Measurements from ENCODE around the gene KCNA5. TPM values are rescaled to one million over a fixed set of nuclear protein-coding genes. Genes with fewer than 3 reads are reported as not detected.

KCNA5 gene
- total RNA-seq, 2 donors from 2014 or later: 0.68 TPM; not detected in 1

DNA sequence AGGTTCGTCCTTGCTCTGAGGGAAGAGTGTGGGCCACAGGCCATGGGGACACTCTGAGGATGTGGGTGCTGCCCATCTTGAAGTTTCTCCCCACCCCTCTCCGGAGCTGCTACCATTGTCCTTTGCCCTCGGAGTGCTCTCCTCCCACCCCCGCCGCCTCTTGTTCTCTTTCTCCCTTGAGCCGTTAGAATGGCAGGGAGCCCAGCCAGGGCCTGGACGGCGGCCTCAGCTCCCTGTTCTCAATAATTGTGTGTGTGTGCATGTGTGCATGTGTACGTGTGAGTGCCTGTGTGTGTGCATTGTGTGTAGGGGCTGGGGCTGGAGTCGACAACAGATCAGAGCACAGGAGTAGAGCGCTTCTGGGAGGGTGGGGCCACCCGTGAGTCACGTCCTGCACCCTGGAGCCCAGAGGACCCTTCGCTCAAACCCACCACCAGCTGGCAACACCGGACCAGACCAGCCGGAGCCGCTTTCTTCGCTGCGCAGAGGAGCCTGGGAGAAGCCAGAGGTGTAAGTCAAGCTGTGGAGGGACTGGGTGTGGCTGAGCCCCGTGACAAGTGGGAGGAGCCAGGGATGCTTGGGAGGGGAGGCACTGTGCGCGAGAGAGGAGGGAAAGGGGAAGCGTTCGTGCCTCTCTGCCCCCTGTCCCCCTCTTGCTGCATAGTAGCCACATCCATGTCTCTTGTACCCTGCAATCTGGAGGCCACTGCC is 25.9 kb upstream of the KCNA5 start:
- Histone ChIP-seq H3K9me3 (no peaks in the 10 kb centered on the region), H3K4me1 (replicated peaks) (no peaks in the 10 kb centered on the region), H3K36me3 (no peaks in the 10 kb centered on the region), H3K4me3 (no peak overlapping the region), H3K27me3 (replicated peaks; ENCODE audit: insufficient read depth) (no peaks in the 10 kb centered on the region), H3K27ac (peak overlapping the region in 1 of 2 donors; percentile 26)
- intact Hi-C loops (cut with DNase I): no loop called here
- no peak for DNase-seq (ENCODE audit: low spot score)
- TF ChIP-seq, protein P1, sequence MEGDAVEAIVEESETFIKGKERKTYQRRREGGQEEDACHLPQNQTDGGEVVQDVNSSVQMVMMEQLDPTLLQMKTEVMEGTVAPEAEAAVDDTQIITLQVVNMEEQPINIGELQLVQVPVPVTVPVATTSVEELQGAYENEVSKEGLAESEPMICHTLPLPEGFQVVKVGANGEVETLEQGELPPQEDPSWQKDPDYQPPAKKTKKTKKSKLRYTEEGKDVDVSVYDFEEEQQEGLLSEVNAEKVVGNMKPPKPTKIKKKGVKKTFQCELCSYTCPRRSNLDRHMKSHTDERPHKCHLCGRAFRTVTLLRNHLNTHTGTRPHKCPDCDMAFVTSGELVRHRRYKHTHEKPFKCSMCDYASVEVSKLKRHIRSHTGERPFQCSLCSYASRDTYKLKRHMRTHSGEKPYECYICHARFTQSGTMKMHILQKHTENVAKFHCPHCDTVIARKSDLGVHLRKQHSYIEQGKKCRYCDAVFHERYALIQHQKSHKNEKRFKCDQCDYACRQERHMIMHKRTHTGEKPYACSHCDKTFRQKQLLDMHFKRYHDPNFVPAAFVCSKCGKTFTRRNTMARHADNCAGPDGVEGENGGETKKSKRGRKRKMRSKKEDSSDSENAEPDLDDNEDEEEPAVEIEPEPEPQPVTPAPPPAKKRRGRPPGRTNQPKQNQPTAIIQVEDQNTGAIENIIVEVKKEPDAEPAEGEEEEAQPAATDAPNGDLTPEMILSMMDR (IDR thresholded peaks at IDR 0.05): no peak
- TF ChIP-seq POLR2AphosphoS5 (IDR thresholded peaks at IDR 0.05) (no peak), POLR2A (IDR thresholded peaks at IDR 0.05) (no peak)
- WGBS: 82% methylated on average over 18 of the region's 24 CpGs

DNA sequence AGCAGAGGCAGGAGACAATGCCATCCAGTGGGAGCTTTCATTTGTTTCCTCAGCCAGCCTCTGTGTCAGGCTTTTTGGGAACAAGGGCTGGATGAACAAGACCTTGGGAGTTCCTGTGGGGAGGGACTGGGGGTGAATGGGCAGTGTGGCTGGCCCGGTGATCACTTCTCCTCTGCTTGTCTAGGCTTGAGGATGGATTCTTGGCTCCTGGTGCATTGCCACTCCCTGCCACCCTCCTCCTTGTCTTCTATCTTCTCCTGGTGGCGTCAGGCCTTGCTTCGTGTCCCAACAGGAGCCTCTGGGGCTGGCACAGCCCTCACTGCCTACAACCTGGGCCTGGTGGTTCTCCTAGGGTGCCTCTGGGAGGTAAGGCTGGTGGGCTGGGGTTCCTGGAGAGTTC is 25.0 kb upstream of the KCNA5 start:
- TF ChIP-seq POLR2A (IDR thresholded peaks at IDR 0.05) (no peak), POLR2AphosphoS5 (IDR thresholded peaks at IDR 0.05) (peak; percentile 61)
- Histone ChIP-seq H3K4me3 (no peak overlapping the region), H3K36me3 (no peaks in the 10 kb centered on the region), H3K27me3 (replicated peaks; ENCODE audit: insufficient read depth) (no peaks in the 10 kb centered on the region), H3K9me3 (no peaks in the 10 kb centered on the region), H3K27ac (no peak overlapping the region), H3K4me1 (replicated peaks) (no peaks in the 10 kb centered on the region)
- peak; percentile 64 for DNase-seq (ENCODE audit: low spot score)
- 50% methylated on average over 3 of the region's 3 CpGs for WGBS
- intact Hi-C loops (cut with DNase I): no loop called here

DNA sequence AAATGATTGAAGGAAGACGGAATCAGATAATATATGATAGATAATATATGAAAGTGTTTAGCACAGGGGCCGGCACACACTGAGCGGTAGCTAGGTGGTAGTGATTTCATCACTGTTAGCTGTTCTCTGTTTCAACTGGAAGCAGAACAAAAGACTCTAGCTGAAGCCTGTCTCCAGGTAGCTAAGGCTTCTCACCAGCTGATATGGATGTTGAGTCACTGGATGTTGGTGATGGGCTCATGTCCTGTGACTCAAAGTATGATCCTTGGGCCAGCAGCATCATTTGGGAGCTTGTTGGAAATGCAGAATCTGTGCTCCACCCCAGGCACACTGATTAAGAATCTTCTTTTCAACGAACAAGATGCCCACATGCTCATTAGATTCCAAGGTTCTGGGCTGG is 21.7 kb upstream of the KCNA5 start:
- no peak for DNase-seq (ENCODE audit: low spot score)
- Histone ChIP-seq H3K9me3 (no peaks in the 10 kb centered on the region), H3K36me3 (no peaks in the 10 kb centered on the region), H3K27me3 (replicated peaks; ENCODE audit: insufficient read depth) (peaks cover 2% of the 10 kb centered on the region), H3K4me1 (replicated peaks) (no peaks in the 10 kb centered on the region), H3K4me3 (no peak overlapping the region), H3K27ac (no peak overlapping the region)
- intact Hi-C loops (cut with DNase I): loop anchor here (1.0 kb wide), 1 partner anchor 62 kb away; no protein-coding TSS in a partner anchor
- 83% methylated on average over 4 of the region's 4 CpGs for WGBS
- TF ChIP-seq POLR2A (IDR thresholded peaks at IDR 0.05) (no peak), POLR2AphosphoS5 (IDR thresholded peaks at IDR 0.05) (no peak)
- TF ChIP-seq, protein P1 (IDR thresholded peaks at IDR 0.05): no peak

GRCh38 chr12:5022465-5023061 is 21.1 kb upstream of the KCNA5 start:
- TF ChIP-seq POLR2AphosphoS5 (IDR thresholded peaks at IDR 0.05) (no peak), POLR2A (IDR thresholded peaks at IDR 0.05) (no peak)
- TF ChIP-seq, protein P1 (IDR thresholded peaks at IDR 0.05): peak; percentile 86 to 91 (median 87)
- intact Hi-C loops (cut with DNase I): loop anchor here (1.0 kb wide), 1 partner anchor 62 kb away; no protein-coding TSS in a partner anchor
- no peaks in the 10 kb centered on the region for H3K9me3 ChIP-seq
- 16% methylated on average over 12 of the region's 12 CpGs for WGBS
- DNase-seq (ENCODE audit: low spot score): peak; percentile 46
- peaks cover 2% of the 10 kb centered on the region for H3K27me3 ChIP-seq (replicated peaks; ENCODE audit: insufficient read depth)
- H3K36me3 ChIP-seq: no peaks in the 10 kb centered on the region
- no peaks in the 10 kb centered on the region for H3K4me1 ChIP-seq (replicated peaks)
- H3K27ac ChIP-seq: no peak overlapping the region
- no peak overlapping the region for H3K4me3 ChIP-seq

GRCh38 chr12:5023842-5024241 is 19.8 kb upstream of the KCNA5 start:
- peaks cover 2% of the 10 kb centered on the region for H3K27me3 ChIP-seq (replicated peaks; ENCODE audit: insufficient read depth)
- WGBS: 84% methylated on average over 6 of the region's 6 CpGs

More at GRCh38 chr12:5023842-5024241, 19.8 kb upstream of the KCNA5 start:
- TF ChIP-seq POLR2A (IDR thresholded peaks at IDR 0.05) (no peak), POLR2AphosphoS5 (IDR thresholded peaks at IDR 0.05) (no peak)
- TF ChIP-seq, protein P1 (IDR thresholded peaks at IDR 0.05): no peak
- no peaks in the 10 kb centered on the region for H3K36me3 ChIP-seq
- intact Hi-C loops (cut with DNase I): no loop called here
- H3K4me1 ChIP-seq (replicated peaks): no peaks in the 10 kb centered on the region
- no peaks in the 10 kb centered on the region for H3K9me3 ChIP-seq
- H3K4me3 ChIP-seq: no peak overlapping the region
- no peak overlapping the region for H3K27ac ChIP-seq
- no peak for DNase-seq (ENCODE audit: low spot score)
